Activated effector memory CD4-positive, alpha-beta T cell treated with Interleukin-2 at 50 U/mL for 16 hours (primary cell): ENCODE results near the gene CLSTN3.
A peak's percentile ranks its signal among the peaks of the same experiment; 100 is the strongest.
"Not testable (repeated sequence)": the region's sequence is repeated elsewhere in the genome, so short reads cannot be mapped to it uniquely, and the experiment has no call there.

ENCODE experiments used
- DNase-seq: peaks from one replicate; pipeline ENCODE4 v3.0.0-alpha.2; 2020

Gene CLSTN3

DNA sequence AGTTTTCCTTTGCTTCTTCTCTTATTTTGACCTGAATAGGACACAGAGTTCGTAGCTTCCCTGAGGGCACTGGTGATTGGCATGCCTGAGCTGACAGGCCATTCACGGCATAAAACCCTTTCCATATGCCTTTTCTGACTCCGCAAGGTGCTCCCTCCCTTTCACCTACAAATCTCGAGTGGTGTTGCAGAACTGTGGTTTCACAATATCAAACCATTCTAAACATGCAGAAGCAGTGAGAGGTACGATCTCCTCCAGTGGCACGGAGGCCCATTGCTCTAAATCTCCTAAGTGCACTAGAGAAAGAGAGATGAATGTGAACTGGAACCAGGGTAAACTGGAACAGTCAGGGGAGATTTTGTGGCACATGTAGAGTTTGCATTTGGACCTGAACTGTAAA is 23.9 kb downstream of the CLSTN3 start:
- no peak for DNase-seq

- DNase-seq: no peak
Observed at GRCh38 chr12:7154901-7155470, 24.8 kb downstream of the CLSTN3 start.

DNA sequence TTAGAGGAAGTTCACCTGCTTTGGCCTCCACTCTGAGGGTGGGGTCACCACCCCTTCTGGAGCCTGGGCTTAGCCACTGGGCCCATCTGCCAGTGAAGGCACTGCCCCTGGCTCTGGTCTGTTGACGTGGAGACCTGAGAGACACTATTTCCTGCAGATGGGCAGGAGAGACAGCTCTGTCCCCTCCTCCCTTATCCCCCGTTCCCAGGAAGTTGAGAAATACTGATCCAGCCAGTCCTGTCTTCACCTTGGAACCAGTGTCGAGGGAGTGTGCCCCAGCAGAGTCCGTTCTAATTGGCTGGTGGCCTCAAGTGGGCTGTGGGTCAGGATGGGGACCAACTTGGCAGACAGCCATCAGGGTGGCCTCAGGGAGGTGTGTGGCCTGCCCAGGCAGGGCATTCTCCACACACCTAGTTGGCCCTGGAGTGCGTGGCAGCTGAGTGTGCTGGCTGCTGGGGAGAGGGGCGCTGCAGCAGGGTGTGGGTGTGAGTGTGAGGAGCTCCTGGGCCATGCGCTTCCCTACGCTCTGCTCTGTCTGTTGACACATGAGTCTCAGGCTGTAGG is 25.4 kb downstream of the CLSTN3 start:
- no peak for DNase-seq

- no peak for DNase-seq
Observed at GRCh38 chr12:7156259-7157197, 26.4 kb downstream of the CLSTN3 start.

DNA sequence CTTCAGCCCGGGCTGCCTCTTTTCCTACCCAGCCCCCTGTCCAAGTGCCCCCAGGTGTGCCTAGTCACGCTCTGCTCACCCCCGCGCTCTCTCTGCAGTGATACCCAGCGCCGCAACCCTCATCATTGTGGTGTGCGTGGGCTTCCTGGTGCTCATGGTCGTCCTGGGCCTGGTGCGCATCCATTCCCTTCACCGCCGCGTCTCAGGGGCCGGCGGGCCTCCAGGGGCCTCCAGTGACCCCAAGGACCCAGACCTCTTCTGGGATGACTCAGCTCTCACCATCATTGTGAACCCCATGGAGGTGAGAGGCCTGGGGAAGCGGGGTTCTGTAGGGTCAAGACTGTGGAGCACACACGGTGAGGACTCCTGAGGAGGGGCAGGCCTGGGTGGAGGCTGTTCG is 27.2 kb downstream of the CLSTN3 start:
- DNase-seq: no peak

DNA sequence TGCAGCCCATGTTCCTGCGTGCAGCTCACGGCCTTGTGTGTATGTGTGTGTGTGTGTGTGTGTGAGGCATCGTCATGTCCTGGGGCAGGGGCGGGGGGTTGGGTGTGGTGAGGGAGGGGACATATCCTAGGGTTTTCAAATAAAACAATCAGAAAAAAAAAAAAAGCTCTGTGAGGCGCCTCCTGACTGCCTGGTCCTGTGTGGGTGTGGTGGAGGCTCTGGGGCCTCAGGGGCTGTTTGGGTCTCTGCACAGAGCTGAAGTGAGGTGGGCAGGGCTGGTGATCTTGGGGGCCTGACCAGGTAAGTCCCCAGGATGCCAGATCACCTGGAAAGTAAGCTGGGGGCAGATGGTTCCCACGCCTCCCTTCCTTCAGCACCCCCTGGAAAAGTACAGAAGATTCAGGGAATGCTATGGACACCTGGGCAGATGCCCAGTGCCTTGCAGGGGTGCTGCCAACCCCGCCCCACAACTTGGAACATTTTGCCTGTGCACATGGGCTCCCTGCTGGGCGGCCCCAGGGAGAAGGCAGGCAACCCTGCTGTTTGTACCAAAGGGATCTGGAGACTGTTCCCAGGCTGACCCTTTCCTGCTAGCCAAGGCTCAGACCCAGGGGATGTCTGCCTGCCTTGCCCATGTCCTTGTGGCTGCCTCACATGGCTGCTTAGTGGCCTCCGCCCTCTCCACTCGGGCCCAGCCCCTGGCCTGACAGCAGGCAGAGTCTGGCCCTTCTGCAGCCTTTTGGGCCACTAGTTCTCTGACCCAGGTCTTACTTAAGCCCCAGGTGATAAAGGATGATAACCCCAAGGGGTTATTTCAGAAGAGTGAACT is 28.8 kb downstream of the CLSTN3 start:
- no peak for DNase-seq

DNA sequence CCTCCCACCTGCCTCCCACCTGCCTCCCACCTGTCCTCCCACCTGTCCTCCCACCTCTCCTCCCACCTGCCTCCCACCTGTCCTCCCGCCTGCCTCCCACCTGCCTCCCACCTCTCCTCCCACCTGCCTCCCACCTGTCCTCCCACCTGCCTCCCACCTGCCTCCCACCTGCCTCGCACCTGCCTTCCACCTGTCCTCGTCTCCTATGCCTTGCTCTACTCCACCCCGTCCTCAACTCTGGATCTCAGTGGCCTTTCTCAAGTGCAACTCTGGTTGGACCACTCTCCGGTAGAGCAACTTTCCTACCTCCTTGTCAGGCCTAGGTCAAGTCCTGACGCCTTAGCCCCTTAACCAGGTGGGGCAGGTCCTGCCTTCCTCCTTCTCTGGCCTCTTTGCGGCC is 30.0 kb downstream of the CLSTN3 start:
- DNase-seq: no peak

GRCh38 chr12:7161327-7161726 is 31.2 kb downstream of the CLSTN3 start:
- DNase-seq: no peak

GRCh38 chr12:7161811-7162210 is 31.6 kb downstream of the CLSTN3 start:
- no peak for DNase-seq

DNA sequence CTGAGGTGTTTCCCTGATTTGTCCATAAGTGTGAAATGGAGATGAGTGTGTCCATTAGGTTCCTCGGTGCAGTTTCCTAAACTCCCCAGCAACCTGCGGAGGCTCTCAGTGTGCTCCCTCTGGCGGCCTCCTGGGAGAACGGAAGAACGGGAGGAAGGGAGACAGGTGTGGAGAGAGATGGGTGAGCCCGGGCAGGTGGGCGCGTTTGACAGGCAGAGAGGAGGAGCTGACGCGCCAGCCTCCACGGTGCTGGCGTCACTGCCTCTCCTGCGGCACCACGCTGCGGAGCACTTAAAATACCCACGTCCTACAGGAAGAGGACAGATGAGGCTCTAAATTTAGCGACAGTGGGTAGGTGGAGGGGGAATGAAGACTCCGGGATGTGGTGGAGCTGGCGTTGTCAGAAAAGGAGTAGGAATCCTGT is 32.5 kb downstream of the CLSTN3 start:
- no peak for DNase-seq

- DNase-seq: no peak
Observed at GRCh38 chr12:7169951-7170350, 39.8 kb downstream of the CLSTN3 start.

- no peak for DNase-seq
Observed at GRCh38 chr12:7171854-7172253, 41.7 kb downstream of the CLSTN3 start.

DNA sequence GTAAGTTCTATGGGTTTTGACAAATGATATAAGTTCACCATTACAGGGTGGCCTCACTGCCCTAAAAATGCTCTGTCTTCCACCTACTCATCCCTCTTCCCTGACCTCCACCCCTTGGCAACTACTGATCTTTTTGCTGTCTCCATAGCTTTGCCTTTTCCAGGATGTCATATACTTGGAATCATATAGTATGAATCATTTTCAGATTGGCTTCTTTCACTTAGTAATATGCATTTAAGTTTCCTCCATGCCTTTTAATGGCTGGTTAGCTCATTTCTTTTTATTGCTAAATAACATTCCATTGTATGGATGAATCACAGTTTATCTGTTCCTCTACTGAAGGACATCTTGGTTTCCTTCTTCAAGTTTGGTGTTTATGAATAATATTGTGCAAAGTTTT is 45.3 kb downstream of the CLSTN3 start:
- DNase-seq: no peak

GRCh38 chr12:7176595-7176994 is 46.4 kb downstream of the CLSTN3 start:
- DNase-seq: no peak

DNA sequence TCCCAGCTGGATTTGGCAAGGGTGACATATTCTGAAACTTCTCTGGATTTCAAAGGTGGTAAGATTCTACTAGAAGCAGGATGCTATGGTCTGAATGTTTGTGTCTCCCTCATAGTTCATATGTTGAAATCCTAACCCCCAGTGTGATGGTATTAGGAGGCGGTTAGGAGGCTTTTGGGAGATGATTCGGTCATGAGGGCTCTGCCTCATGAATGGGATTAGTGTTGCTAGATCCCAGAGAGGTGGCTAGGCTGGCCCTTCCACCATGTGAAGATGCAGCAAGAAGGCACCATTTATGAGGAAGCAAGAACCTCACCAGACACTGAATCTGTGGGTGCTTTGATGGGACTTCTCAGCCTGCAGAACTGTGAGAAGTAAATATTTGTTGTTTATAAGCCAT is 48.3 kb downstream of the CLSTN3 start:
- no peak for DNase-seq

DNA sequence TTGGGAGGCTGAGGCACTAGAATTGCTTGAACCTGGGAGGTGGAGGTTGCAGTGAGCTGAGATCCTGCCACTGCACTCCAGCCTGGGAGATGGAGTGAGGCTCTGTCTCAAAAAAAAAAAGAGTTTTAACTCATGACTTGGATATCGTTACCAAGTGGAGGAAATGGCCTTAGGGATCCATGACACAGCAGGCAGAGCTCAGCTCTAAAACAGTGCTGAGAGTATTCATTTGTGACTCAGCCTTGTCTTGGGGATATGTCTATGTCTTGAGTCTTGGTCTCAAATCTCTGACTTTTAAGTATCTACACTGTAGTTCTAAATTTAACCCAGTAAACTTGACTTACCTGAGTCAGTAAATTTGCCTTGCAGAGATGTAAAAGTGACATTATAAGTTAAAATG is 50.5 kb downstream of the CLSTN3 start:
- no peak for DNase-seq

- DNase-seq: not testable (repeated sequence)
Observed at GRCh38 chr12:7186058-7186457, 55.9 kb downstream of the CLSTN3 start.

DNA sequence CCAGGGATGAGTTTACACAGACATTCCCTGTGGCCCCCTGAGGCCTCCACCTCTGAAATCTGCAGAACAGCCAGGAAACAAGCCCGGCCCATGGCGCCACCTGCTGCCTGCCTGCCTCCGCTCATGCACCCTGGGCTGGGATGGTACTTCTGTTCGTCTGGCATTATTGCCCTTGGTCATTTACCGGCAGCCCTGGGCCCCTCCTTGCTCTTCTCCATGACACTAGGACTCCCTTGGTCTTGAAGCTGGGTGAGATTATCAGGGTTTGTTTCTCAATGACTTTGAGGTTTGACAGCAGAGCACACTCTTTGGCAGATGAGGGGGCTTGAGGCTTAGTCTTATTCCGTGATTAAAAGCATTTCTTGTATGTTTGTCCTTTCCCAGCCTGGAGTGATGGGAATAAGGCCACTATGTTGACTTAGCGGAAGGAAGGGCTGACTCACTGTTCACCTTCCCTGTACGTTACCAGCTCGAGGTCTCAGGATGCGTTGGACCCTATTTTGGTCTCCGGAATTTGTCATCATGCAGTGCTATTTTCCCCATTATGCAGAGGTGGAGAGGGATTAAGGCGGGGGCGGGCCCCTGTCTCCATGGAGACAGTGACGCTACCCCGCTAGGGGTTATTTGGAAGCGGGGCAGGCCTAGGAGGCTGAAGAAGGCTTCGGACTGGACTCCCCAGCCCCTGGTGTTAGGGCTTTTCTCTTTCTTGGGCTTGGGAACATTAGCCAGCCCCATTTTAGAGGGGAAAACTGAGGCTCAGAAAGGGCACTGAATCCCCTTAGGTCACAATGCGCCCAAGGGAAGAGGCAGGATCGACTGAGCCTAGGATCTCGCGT is 58.6 kb downstream of the CLSTN3 start:
- peak; percentile 46 for DNase-seq

GRCh38 chr12:7189398-7190267 is 59.5 kb downstream of the CLSTN3 start, which contains the start of gene PEX5:
PEX5 (plus strand) TSS chr12:7189686; CDS start chr12:7190378, 692 bp downstream.
- peak; percentile 77 for DNase-seq

DNA sequence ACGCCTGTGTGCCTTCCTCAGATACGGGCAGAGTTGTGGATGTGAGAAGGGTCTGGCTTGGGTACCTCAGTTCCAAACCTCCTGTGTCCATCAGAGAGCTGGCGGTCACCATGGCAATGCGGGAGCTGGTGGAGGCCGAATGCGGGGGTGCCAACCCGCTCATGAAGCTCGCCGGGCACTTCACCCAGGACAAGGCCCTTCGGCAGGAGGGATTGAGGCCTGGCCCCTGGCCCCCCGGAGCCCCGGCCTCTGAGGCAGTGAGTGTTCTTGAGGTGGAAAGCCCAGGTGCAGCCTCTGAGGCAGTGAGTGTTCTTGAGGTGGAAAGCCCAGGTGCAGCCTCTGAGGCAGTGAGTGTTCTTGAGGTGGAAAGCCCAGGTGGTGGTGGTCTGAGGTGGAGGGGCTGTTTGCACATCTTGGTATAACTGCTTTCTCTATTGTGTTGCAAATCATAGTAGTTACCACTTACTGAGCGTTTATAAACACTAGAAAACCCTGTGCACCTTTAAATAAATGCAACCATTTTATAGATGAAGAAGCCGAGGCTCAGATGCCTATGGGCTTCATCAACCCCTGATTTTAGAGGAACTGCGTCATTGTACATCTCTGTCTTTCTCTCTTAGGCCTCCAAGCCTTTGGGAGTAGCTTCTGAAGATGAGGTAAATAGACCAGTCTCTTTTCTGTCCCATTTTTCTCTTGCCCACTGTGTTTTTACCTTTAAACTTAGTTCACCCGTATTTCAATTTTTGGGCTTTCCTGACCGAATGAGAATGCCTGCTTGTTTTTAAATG is 60.3 kb downstream of the CLSTN3 start:
- DNase-seq: no peak
